GM12865 (cell line): Measurements from ENCODE around the gene PGGT1B.

ENCODE experiments used
- DNase-seq: peaks from one replicate; pipeline ENCODE4 v3.0.0; 2010; ENCODE audit warnings: low read depth
- H3K4me3 ChIP-seq: 2 replicates; pipeline ENCODE4 v1.5.1; 2011; ENCODE audit warnings: mild to moderate bottlenecking, low read depth, low read length, control low read depth
- CTCF ChIP-seq: IDR thresholded peaks from 2 replicates; pipeline ENCODE4 v1.5.1; 2011; ENCODE audit warnings: low read length, control low read depth, low read depth, inconsistent platforms; ENCODE audit not compliant: insufficient read depth; ENCODE audit errors: missing control alignments

Gene PGGT1B

DNA sequence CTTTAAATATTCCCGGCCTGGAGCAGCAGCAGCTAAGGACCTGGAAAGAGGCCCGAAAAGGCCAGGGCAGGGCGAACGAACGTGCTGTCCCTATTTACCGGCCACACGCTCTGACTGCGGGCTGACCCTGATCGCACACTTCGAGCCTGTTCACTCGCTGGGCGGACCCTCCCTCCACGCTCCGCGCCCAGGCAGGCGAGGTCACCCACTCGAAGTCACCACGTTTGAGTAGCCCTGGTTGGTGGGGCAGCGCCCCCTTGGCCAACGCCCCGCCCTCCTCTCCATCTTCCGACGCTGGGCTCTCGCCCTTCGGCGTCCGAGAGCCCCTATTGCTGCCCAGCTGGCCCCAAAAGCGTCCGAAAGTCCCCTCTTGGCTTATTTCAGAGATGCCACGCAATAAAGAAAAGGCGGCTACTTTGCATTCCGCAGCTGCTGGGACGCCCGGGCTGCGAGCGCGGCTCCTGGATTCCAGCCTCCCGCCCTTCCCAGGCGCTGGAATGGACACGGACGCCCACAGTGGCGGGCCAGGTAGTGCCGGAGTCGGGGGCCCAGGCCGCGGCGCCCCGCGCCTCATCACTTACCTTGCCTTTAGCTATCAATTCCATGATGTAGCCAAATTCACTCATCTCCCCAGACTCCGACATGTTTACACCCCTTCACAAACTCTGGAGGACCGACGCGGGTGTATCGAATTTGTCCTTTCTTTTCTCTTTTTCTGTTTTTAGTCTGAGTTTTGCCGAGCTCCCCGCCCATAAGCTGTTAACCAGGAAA lies 83.1 kb downstream of the PGGT1B start:
- peak overlapping the region; percentile 63 for H3K4me3 ChIP-seq
- DNase-seq: peak; percentile 12
- TF ChIP-seq CTCF: no peak

- TF ChIP-seq CTCF: no peak
- no peak overlapping the region for H3K4me3 ChIP-seq
- DNase-seq: no peak
Measured at GRCh38 chr5:115179030-115179393, 83.7 kb downstream of the PGGT1B start.

- peak overlapping the region; percentile 84; the same call in 1 of the 2 replicates for H3K4me3 ChIP-seq
- DNase-seq: no peak
- no peak for TF ChIP-seq CTCF
Measured at GRCh38 chr5:115170929-115171510, 91.7 kb downstream of the PGGT1B start.

- H3K4me3 ChIP-seq: peak overlapping the region; percentile 84
- DNase-seq: peak; percentile 28
- no peak for TF ChIP-seq CTCF
Measured at GRCh38 chr5:115170134-115170928, 92.3 kb downstream of the PGGT1B start.

GRCh38 chr5:115169487-115170133 lies 93.1 kb downstream of the PGGT1B start, which contains the start of gene TRIM36:
Gene TRIM36 (minus strand): TSS chr5:115169908. CDS start chr5:115169634, 274 bp downstream.
- DNase-seq: peak; percentile 94
- peak within 1 kb of the TSS; percentile 84 for H3K4me3 ChIP-seq
- peak; percentile 10 for TF ChIP-seq CTCF

DNA sequence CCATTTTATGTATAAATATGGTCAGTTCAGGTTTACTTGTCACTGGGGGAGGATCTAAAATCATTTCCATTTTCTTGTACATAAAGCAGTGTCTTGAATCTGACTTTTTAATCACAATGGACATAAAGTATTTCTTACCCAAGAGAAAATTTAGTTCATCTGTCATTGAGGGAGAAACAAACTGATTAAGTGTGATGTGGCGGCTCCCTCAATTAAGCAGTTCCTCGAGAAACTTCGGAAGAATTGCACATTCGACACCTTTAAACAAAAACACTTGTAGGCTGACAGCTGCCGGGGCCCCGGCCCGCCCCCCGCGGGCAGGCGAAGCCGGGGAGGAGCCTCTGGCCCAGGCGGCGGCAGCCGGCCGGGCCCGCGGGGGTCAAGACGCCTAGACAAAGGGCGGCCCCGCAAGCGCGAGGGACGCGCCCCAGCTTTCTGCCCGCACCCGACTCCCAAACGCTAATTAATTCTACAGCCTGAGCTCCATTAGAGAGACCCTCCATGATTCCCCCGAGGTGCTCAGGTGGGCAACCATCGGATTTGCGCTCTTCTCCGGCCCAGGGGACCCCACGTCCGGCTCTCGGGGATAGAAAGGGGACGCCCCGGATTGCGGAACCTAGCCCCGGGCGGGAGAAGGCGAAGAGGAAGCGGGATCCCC lies 93.7 kb downstream of the PGGT1B start:
- peak overlapping the region; percentile 84 for H3K4me3 ChIP-seq
- TF ChIP-seq CTCF: no peak
- peak; percentile 33 for DNase-seq
